CD4-positive, alpha-beta T cell treated with Interleukin-6 for 4 hours (primary cell): ENCODE data around the gene EXOC6B.

Experiments
- DNase-seq: peaks from one replicate; pipeline ENCODE4 v3.0.0-alpha.2; 2020; ENCODE audit warnings: mixed read lengths

The EXOC6B gene

DNA sequence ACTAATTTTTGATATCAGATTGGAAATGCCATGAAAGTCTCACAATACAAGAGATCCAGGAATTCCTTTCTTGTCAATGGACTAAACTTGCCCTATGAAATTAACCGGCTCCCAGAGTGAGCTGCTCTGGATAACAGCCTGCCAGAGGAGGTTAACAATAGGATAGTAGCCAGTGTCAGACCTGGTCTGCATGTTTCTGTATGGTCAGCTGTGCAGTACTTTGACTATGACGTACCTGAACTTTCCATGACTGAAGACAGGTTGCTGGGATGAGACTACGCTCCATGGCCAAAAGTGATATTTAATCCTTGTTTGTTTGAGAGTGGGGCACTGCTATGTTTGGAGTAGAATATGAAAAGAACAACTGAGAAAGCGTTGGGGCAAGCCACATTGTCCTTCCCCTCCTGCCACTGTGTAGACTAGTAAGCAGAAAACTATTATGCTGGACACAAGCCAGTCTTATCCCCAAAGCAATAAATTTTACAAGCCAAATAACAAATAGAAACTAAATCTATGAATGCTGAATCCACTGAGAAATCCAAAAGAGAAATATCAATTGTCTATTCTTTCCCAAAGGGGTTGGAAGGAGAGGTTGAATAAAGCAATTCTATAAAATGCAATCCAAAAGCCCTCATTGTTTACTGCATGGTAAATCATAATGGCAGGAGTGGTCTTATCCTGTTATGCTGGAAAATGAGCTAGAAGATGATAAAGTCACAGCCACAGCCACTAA, 562.6 kb downstream of the EXOC6B start:
- DNase-seq = no peak

DNA sequence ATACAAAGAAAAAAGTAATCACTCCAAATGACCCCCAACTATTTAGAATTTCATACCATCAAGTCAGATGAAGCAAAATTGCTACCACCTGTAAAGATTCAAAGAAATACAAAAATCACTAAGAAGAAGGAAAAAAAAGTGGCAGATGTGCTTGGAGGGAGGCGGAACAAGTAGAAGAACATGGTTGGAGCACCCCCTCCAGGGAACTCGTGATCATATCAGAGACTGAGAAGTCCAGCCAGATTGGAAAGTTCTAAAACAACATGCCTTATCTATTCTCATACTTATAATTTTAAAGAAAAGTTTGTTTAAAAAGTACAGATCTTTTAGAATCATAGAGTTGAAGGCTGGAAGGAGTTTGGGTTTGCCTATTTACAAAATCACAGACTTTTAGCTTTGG, 564.8 kb downstream of the EXOC6B start:
- DNase-seq = no peak

- no peak for DNase-seq
Observed at GRCh38 chr2:72255540-72255939, 570.3 kb downstream of the EXOC6B start.

DNA sequence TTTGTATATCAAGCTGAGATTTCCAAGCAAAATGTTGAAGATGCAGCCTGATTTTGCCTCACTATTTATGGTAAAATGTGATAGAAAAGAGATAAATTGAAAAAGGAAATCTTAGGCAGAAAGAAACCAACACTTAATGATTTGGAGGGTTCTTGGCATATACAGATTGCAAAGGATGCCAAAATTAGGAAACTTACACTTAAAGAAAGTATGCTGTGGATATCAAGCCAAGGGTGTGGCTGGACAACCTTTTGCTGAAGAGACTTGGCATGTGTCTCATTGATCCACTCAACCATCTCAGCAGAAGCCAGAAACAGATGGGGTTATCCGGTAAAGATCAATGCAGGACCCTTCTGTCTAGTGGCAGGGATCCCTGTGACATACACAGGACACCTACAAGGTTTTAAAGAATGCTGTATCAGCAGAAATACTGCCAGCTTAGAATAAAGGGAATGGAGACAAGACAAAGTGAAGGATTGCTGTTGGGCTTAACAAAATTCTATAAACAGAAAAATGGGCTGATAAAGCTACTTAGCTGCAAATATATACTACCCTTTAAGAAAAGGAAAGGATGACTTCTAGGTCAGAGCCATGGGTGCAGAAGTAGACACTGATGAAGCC, 570.9 kb downstream of the EXOC6B start:
- no peak for DNase-seq

- DNase-seq = no peak
Observed at GRCh38 chr2:72238311-72238710, 587.5 kb downstream of the EXOC6B start.

DNA sequence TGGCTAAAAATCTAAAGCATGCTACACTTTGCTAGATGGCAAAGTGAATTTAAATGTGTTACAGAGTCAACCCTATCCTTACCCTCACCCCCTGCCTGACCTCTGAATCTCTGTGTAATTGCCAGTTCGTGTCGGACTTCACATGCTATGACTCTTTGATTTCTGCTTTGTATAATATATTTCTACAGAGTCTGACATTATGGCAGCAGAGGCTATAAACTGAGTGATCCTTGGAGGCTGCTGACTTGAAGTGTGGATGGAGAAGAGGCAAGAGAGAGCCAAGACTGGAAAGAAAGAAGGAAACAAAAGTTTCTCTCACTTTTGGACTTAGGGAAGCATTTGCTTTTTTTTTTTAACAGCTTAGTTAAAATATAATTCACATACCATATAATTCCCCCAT, 588.3 kb downstream of the EXOC6B start:
- DNase-seq = no peak

DNA sequence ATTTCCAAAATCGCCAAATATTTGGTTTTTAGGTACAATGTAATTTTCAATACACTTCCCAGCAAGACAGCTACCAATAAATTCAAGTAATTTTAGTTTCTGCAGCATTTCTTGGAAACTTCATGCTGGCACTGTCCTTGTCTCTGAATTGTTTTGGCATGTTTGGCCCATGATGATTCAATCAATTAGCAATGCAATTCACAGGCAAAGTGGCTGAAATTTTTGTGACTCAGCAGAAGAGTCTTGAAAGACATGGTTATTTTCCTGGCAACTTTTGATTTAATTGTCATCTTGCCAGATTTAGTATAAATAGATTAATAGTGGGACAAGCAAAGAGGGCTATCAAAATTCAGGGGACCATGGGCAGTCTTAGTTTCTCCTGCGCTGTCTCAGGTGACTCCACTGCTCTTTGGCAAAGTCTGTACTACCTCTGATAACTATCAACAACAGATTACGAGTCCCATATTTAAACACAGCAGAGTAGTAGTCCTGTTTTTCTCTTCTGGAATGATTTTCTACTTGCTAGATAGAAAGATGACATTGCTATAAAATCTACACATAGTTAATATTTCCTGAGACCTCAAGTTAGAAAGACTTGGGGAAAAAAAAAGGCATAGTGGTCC, 589.3 kb downstream of the EXOC6B start:
- DNase-seq = no peak

GRCh38 chr2:72235497-72236415, 590.1 kb downstream of the EXOC6B start:
- no peak for DNase-seq

- no peak for DNase-seq
Observed at GRCh38 chr2:72233211-72233610, 592.6 kb downstream of the EXOC6B start.

DNA sequence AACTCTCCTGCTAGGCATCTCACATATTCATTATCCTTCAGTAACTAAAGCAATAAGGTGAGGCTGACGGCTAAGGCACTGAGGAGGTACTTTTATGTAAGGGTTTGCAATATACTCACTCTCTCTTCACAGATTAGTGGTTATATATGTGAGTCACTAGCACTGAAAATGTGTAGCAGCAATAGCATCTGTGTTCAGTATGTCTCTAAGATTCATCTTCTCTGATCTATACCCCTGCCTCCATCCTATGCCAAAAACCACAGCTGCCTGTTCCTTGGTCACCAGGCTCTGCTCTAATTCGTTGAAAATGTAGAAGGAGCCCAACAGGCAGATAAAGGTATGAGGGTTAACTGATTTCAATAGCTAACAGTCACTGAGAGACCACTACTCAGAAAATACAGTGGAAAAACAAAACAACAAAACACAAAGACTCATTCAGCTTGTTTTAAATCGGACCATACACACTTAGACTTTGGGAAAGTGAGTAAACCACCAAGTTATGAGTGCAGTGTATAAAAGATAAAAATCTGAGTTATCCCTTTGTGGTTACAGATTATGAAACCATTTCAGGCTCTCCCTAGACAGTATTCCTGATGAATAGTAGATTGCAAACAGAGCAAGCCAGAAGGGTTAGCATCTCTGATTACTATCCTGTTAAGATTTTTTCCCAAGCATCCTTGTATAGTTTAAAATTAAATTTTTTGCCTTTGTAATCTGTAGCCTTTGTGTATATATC, 602.8 kb downstream of the EXOC6B start:
- no peak for DNase-seq

- no peak for DNase-seq
Observed at GRCh38 chr2:72220170-72220569, 605.7 kb downstream of the EXOC6B start.

DNA sequence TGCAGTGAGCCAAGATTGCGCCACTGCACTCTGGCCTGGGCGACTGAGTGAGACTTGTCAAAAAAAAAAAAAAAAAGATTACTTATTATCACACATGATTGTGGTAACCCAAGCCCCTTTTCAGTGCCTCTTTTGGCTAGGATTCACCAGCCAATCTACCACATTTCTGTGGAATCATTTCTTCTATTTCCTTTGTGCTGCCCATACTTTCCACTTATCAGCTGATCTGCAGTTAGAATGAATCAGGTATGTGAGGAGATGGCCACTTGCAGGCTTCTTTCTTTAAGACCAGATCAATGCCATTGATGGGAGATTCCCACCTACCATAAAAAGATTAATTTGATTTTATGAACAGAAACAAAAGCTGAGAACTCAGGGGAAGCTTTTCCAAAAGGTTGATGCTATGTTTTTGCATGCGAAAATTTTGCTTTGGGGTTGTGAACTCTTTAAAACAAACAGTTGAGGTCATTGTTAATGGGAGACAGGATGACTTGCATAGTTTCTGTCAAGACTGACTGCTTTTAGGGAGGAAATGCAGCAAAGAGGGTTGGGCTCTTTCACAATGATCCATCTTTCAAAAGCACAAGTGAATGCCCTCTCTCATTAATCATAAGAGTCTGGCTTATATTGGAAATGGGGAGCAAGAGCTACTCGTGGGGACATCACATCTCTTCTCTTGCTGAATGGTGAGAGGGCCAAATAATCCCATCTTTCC, 611.2 kb downstream of the EXOC6B start:
- no peak for DNase-seq

GRCh38 chr2:72212486-72212855, 613.4 kb downstream of the EXOC6B start:
- no peak for DNase-seq

DNA sequence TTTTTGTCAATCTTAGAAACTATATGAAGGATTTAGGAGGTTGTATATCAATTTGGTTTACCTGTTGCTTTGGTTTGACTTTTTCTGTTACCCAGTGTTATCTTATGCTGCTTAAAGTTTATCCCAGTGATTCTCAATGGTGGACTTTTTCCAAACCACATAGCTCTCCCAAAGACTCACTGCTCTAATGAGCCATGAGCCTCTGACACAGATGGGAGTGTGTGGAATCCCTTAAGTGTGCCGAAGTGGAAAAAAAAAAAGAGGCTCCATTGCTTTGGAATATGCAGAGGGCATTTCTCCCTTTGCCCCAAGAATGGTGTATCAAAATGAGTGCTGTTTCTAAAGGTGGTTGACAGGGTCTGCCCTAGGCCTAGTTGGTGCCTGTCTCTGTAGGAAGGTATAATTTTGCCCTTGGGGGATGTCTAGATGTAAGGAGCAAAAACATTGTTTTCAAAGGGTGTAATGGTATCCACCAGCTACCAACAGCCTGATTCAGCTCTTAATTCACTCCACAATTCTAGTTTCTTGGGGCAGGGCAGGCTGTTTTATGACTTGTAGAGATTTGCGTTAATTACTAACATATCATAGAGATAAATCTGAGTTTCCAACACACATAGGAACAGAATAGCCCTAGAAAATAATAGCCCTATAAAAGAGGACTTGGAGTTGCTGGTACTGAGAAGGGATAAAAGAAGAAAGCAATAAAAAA, 613.9 kb downstream of the EXOC6B start:
- no peak for DNase-seq

DNA sequence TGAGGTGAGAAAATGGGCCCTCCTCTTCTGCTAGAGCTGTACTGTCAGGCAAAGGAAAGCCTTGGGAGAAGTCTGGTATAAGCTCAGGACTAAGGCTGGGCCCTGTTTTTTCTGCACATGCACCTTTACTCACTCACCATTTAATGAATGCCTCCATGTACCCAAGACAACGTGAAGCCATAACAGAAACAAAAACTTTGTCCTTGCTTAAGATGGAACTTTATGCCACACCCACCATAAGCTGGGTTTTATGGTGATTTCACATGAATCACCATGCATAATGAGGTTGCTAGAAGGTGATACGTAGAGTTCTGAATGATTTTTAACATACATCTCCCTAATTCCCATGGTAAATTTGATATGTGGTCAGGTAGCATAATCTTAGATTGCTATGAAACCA, 614.5 kb downstream of the EXOC6B start:
- no peak for DNase-seq

DNA sequence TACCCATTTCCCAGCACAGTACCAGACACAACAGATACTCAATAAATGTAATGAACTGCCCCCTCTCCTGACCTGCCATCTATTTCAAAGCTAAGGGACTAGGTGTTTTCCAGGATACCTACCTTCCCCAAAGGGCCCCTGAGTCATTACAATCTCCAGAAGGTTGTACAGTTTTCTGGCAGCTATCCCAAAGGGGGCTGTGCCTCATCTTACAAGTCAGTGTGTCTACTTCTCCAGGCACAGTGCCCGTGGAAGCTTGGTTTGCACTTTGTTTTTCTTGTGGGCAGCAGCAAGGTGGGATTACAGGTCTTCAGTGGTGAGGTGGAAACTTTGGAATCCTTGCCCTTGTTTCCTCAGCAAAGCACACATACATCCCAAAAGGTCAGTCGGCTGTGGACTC, 615.4 kb downstream of the EXOC6B start:
- no peak for DNase-seq

- no peak for DNase-seq
Observed at GRCh38 chr2:72208225-72208624, 617.6 kb downstream of the EXOC6B start.

- DNase-seq = no peak
Observed at GRCh38 chr2:72207334-72207733, 618.5 kb downstream of the EXOC6B start.

- DNase-seq = no peak
Observed at GRCh38 chr2:72205504-72205881, 620.3 kb downstream of the EXOC6B start.

GRCh38 chr2:72204786-72205503, 620.9 kb downstream of the EXOC6B start:
- DNase-seq = no peak
